ENCODE data around the gene NLRP3.

Gene NLRP3

GRCh38 chr1:247456021-247456420, 40.0 kb downstream of the NLRP3 start:
- TF ChIP-seq CTCF (IDR thresholded peaks at IDR 0.05; ENCODE audit: insufficient read depth, low read depth, low read length, missing control alignments): no peak
- H3K4me3 ChIP-seq (ENCODE audit: low read length): no peak overlapping the region
- DNase-seq (ENCODE audit: low read depth): no peak

GRCh38 chr1:247456914-247457639, 41.1 kb downstream of the NLRP3 start:
- no peak overlapping the region for H3K4me3 ChIP-seq (ENCODE audit: low read length)
- no peak for TF ChIP-seq CTCF (IDR thresholded peaks at IDR 0.05; ENCODE audit: insufficient read depth, low read depth, low read length, missing control alignments)
- DNase-seq (ENCODE audit: low read depth): no peak

- H3K4me3 ChIP-seq (ENCODE audit: low read length): no peak overlapping the region
Measured at GRCh38 chr1:247459507-247459906, 43.5 kb downstream of the NLRP3 start.

GRCh38 chr1:247465796-247466195, 49.8 kb downstream of the NLRP3 start:
- TF ChIP-seq CTCF (IDR thresholded peaks at IDR 0.05; ENCODE audit: insufficient read depth, low read depth, low read length, missing control alignments): no peak
- no peak for DNase-seq (ENCODE audit: low read depth)
- H3K4me3 ChIP-seq (ENCODE audit: low read length): no peak overlapping the region

More at GRCh38 chr1:247459507-247459906, 43.5 kb downstream of the NLRP3 start:
- no peak for DNase-seq (ENCODE audit: low read depth)
- no peak for TF ChIP-seq CTCF (IDR thresholded peaks at IDR 0.05; ENCODE audit: insufficient read depth, low read depth, low read length, missing control alignments)

- DNase-seq (ENCODE audit: low read depth): no peak
- no peak overlapping the region for H3K4me3 ChIP-seq (ENCODE audit: low read length)
- TF ChIP-seq CTCF (IDR thresholded peaks at IDR 0.05; ENCODE audit: insufficient read depth, low read depth, low read length, missing control alignments): no peak
Measured at GRCh38 chr1:247467129-247467528, 51.2 kb downstream of the NLRP3 start.

- DNase-seq (ENCODE audit: low read depth): no peak
- H3K4me3 ChIP-seq (ENCODE audit: low read length): no peak overlapping the region
- TF ChIP-seq CTCF (IDR thresholded peaks at IDR 0.05; ENCODE audit: insufficient read depth, low read depth, low read length, missing control alignments): no peak
Measured at GRCh38 chr1:247468481-247469140, 52.6 kb downstream of the NLRP3 start.

Data from epithelial cell of esophagus (primary cell).